Adrenal gland (tissue), 5 donors: Measurements from ENCODE around the gene SLC6A12.

Source experiments
- POLR2A ChIP-seq, 2 donors: fragments of 450-650 bp; IDR thresholded peaks; one replicate each; pipeline ENCODE4 v1.6.1; 2017; ENCODE audit warnings: antibody characterized with exemption in 2 of 2, mild to moderate bottlenecking in 2 of 2, moderate library complexity in 1 of 2
- TF ChIP-seq, protein P1 (sequence below), 6 experiments: fragments of 450-650 bp in 4 of 6; fragments of 200-600 bp in 2 of 6; sonication (generic) in 1 of 6; IDR thresholded peaks; 1 replicate in 5 of 6; 2 replicates in 1 of 6; pipeline versions ENCODE4 v1.5.1 to v1.8.0; 2016 to 2021; ENCODE audit warnings: antibody characterized with exemption in 6 of 6, mild to moderate bottlenecking in 2 of 6, moderate library complexity in 1 of 6
- donor health status: DM: no; HTN: no; CAD: no.

DNA sequence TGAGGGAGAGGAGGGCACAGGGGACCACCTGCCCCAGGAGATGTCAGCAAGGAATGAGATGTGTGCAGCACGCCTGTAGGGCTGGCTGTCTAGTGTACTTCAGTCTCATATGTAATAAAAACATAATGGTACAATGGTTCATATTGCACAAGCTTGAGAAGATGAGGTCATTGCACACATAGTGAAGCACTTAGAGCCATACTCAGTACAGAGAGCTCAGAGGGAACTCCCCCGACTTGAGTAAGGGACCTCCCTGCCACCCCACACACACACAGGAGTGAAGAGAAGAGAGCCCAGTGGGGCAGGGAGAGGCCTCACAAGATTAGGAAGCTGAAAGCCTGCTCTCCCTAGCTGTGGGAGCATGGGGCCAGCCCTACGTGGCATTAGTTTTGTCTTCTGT is 61.5 kb downstream of the SLC6A12 start:
- TF ChIP-seq POLR2A (IDR thresholded peaks at IDR 0.05), result no peak
- TF ChIP-seq, protein P1, sequence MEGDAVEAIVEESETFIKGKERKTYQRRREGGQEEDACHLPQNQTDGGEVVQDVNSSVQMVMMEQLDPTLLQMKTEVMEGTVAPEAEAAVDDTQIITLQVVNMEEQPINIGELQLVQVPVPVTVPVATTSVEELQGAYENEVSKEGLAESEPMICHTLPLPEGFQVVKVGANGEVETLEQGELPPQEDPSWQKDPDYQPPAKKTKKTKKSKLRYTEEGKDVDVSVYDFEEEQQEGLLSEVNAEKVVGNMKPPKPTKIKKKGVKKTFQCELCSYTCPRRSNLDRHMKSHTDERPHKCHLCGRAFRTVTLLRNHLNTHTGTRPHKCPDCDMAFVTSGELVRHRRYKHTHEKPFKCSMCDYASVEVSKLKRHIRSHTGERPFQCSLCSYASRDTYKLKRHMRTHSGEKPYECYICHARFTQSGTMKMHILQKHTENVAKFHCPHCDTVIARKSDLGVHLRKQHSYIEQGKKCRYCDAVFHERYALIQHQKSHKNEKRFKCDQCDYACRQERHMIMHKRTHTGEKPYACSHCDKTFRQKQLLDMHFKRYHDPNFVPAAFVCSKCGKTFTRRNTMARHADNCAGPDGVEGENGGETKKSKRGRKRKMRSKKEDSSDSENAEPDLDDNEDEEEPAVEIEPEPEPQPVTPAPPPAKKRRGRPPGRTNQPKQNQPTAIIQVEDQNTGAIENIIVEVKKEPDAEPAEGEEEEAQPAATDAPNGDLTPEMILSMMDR (IDR thresholded peaks at IDR 0.05), result no peak
